ENCODE results near the gene SEMA4D. TPM values are rescaled to one million over a fixed set of nuclear protein-coding genes. Genes with fewer than 3 reads are reported as not detected.
"Not testable (repeated sequence)": the region's sequence is repeated elsewhere in the genome, so short reads cannot be mapped to it uniquely, and the experiment has no call there.

Gene SEMA4D
- total RNA-seq, 1 donor from 2014 or later, result 46.2 TPM

- DNase-seq, result no peak
- H3K27me3 ChIP-seq, result no peaks in the 10 kb centered on the region
These were observed 15.0 kb downstream of the SEMA4D start for GRCh38 chr9:89482901-89483361.

GRCh38 chr9:89482056-89482851 is 15.7 kb downstream of the SEMA4D start:
- H3K9me3 ChIP-seq, result no peaks in the 10 kb centered on the region
- H3K4me1 ChIP-seq, result peaks cover 8% of the 10 kb centered on the region
- DNase-seq (peak; percentile 29), ATAC-seq (no peak)
- H3K36me3 ChIP-seq, result no peaks in the 10 kb centered on the region
- TF ChIP-seq CTCF (IDR thresholded peaks at IDR 0.05), result no peak
- intact Hi-C loops (cut with DNase I), result no loop called here
- no peak overlapping the region for H3K4me3 ChIP-seq
- H3K27me3 ChIP-seq, result no peaks in the 10 kb centered on the region
- H3K27ac ChIP-seq, result no peak overlapping the region

More at GRCh38 chr9:89482901-89483361, 15.0 kb downstream of the SEMA4D start:
- no peak for TF ChIP-seq CTCF (IDR thresholded peaks at IDR 0.05)
- intact Hi-C loops (cut with DNase I), result no loop called here
- Histone ChIP-seq H3K9me3 (no peaks in the 10 kb centered on the region), H3K4me1 (peaks cover 4% of the 10 kb centered on the region), H3K36me3 (no peaks in the 10 kb centered on the region), H3K4me3 (no peak overlapping the region), H3K27ac (no peak overlapping the region)
- ATAC-seq, result no peak

GRCh38 chr9:89481538-89481915 is 16.4 kb downstream of the SEMA4D start:
- Histone ChIP-seq H3K4me1 (peaks cover 8% of the 10 kb centered on the region), H3K36me3 (no peaks in the 10 kb centered on the region), H3K4me3 (no peak overlapping the region), H3K27ac (no peak overlapping the region), H3K27me3 (no peaks in the 10 kb centered on the region), H3K9me3 (no peaks in the 10 kb centered on the region)
- DNase-seq (peak; percentile 34), ATAC-seq (no peak)
- no peak for TF ChIP-seq CTCF (IDR thresholded peaks at IDR 0.05)
- intact Hi-C loops (cut with DNase I), result no loop called here

GRCh38 chr9:89480825-89481537 is 16.9 kb downstream of the SEMA4D start:
- no peak overlapping the region for H3K27ac ChIP-seq
- no peaks in the 10 kb centered on the region for H3K27me3 ChIP-seq
- no peak for TF ChIP-seq CTCF (IDR thresholded peaks at IDR 0.05)
- DNase-seq, result no peak
- no peak for ATAC-seq
- intact Hi-C loops (cut with DNase I), result no loop called here
- no peaks in the 10 kb centered on the region for H3K9me3 ChIP-seq
- H3K36me3 ChIP-seq, result no peaks in the 10 kb centered on the region
- H3K4me1 ChIP-seq, result peaks cover 8% of the 10 kb centered on the region
- no peak overlapping the region for H3K4me3 ChIP-seq

- H3K27ac ChIP-seq; intact Hi-C loops (cut with DNase I); H3K4me3 ChIP-seq; H3K4me1 ChIP-seq; H3K9me3 ChIP-seq; ATAC-seq; DNase-seq; H3K36me3 ChIP-seq; H3K27me3 ChIP-seq: not testable (repeated sequence)
These were observed 17.5 kb downstream of the SEMA4D start for GRCh38 chr9:89480372-89480771.

- H3K9me3 ChIP-seq; H3K27me3 ChIP-seq; intact Hi-C loops (cut with DNase I); ATAC-seq; H3K4me3 ChIP-seq; DNase-seq; H3K4me1 ChIP-seq; H3K27ac ChIP-seq; H3K36me3 ChIP-seq: not testable (repeated sequence)
These were observed 18.3 kb downstream of the SEMA4D start for GRCh38 chr9:89479669-89480011.
